ENCODE data around the gene ADCY4. TPM values are rescaled to one million over a fixed set of nuclear protein-coding genes. Genes with fewer than 3 reads are reported as not detected.

The ADCY4 gene
- total RNA-seq (2022), result 3.0 and 3.4 TPM in 2 replicates
- percentile 23 among the genes with signal in this experiment for Bru-seq, nascent RNA
- BruChase-seq, experiment 1, labeled RNA remaining after a 6-hour chase, result percentile 38 among the genes with signal in this experiment
- percentile 38 among the genes with signal in this experiment for BruChase-seq, experiment 2, labeled RNA remaining after a 2-hour chase
- long read RNA-seq, partial matches to known transcripts, result 2 of 3 reads
- long read RNA-seq, other reads (novel, unspliced or antisense), result 1 of 3 reads

DNA sequence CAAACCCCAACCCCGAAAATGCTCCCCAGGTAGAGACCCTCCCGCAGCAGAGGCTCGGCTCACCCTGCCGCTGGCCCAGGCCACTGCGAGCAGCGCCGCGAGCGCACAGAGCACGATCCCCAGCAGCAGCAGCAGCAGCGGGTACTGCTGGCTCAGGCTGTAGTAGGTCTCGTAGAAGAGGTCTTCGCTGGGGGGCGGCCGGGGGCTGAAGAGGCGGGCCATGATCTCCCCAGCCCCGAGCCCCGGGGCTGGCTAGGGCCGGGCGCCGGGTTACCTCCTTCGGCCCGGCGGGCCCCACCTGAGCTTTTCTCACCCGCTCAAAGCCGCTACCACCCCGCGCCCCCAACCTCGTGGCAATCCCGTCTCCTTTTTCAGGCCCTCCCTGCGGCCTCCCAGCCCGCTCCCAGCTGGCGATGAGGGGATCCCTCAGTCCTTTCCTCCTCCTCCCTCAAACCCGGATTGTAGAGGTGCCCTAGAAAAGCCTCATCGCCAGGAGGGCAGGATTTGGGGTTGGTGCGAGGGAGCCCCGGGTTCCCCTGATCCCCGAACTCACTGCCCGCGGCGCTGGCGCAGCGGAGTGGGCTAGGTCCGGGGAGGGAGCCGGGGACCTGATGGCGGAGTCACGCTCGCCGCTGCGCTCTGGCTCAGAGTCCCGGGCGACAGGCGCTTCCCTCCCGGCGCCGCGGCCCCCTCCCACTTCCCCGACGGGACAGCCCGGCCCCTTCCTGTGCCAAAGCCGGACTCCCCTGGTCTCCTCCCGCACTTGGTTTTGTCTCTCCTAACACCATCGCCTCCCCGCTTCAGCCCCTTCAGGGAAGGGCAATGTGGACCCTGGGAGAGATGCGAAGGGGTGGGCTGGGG lies at the start of gene ADCY4:
Gene ADCY4, minus strand, starts transcription at position 641 of the 861 bp plus-strand sequence. Its CDS starts 419 bp downstream, at position 222.
- Mint-ChIP-seq H3K4me3 (ENCODE audit: low read depth, unreplicated experiment) (peak within 1 kb of the TSS; percentile 72), H3K4me1 (ENCODE audit: low read depth, unreplicated experiment) (peaks cover 32% of the 10 kb centered on the region), H3K27me3 (ENCODE audit: unreplicated experiment) (no peaks in the 10 kb centered on the region), H3K9me3 (ENCODE audit: low read depth, unreplicated experiment) (no peaks in the 10 kb centered on the region), H3K27ac (ENCODE audit: unreplicated experiment) (no peak within 1 kb of the TSS), H3K36me3 (ENCODE audit: insufficient read depth, unreplicated experiment) (peaks cover 13% of the 10 kb centered on the region)
- intact Hi-C loops (cut with micrococcal nuclease; ENCODE audit: unreplicated experiment), result loop anchor here (5.0 kb wide), 2 partner anchors 33 to 343 kb away; partner anchors contain the start of gene NFATC4
- no peak for TF ChIP-seq CTCF (IDR thresholded peaks at IDR 0.05; ENCODE audit: unreplicated experiment)
- DNase-seq, result no peak
- CTCF ChIA-PET, result interaction anchor here (2.7 kb wide), 1 partner anchor 101 kb away, joined by 22 read pairs; no protein-coding TSS in a partner anchor
- no TSS peak for BruUV-seq (replicated peaks)

DNA sequence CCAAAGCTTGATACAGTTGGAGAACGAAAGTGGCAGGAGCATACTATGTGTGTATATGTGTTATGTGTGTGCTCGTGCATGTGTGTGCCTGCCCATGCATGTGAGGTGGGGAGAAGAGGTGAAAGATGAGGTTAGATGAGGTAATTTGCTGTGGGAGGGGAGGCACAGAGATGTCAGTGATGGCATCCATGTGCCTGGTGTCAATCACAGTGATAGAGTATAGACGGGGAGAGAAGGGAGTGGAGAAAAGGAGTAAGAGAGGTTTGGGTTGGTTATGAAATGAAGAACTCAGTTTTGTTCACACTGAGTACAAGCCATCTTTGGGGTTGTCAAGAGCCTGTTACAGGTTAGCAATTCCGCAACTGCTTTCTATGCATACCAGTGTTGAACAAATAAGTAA lies 49.3 kb upstream of the ADCY4 start:
- Mint-ChIP-seq H3K4me1 (ENCODE audit: low read depth, unreplicated experiment) (peaks cover 12% of the 10 kb centered on the region), H3K27ac (ENCODE audit: unreplicated experiment) (no peak overlapping the region), H3K4me3 (ENCODE audit: low read depth, unreplicated experiment) (no peak overlapping the region), H3K9me3 (ENCODE audit: low read depth, unreplicated experiment) (no peaks in the 10 kb centered on the region), H3K27me3 (ENCODE audit: unreplicated experiment) (no peaks in the 10 kb centered on the region), H3K36me3 (ENCODE audit: insufficient read depth, unreplicated experiment) (no peaks in the 10 kb centered on the region)
- BruUV-seq (replicated peaks), result no TSS peak
- intact Hi-C loops (cut with micrococcal nuclease; ENCODE audit: unreplicated experiment), result no loop called here
- CTCF ChIA-PET, result interaction anchor here (0.6 kb wide), 1 partner anchor 249 kb away, joined by 4 read pairs; no protein-coding TSS in a partner anchor
- TF ChIP-seq CTCF (IDR thresholded peaks at IDR 0.05; ENCODE audit: unreplicated experiment), result no peak
- no peak for DNase-seq

DNA sequence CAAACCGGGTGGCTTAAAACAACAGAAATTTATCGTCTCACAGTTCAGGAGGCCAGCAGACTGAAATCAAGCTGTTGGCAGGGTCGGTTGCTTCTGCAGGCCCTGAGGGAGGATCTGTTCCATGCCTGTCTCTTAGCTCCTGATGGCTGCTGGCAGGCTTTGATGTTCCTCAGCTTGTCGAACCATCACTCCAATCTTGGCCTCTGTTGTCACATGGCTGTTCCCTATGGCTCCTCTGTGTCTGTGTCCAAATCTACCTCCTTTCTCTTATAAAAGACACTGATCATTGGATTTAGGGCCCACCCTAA lies 47.1 kb upstream of the ADCY4 start:
- DNase-seq, result no peak
- CTCF ChIA-PET, result no interaction called here
- Mint-ChIP-seq H3K4me3 (ENCODE audit: low read depth, unreplicated experiment) (no peak overlapping the region), H3K27me3 (ENCODE audit: unreplicated experiment) (no peaks in the 10 kb centered on the region), H3K9me3 (ENCODE audit: low read depth, unreplicated experiment) (no peaks in the 10 kb centered on the region), H3K36me3 (ENCODE audit: insufficient read depth, unreplicated experiment) (no peaks in the 10 kb centered on the region), H3K27ac (ENCODE audit: unreplicated experiment) (no peak overlapping the region), H3K4me1 (ENCODE audit: low read depth, unreplicated experiment) (no peaks in the 10 kb centered on the region)
- no TSS peak for BruUV-seq (replicated peaks)
- intact Hi-C loops (cut with micrococcal nuclease; ENCODE audit: unreplicated experiment), result no loop called here
- no peak for TF ChIP-seq CTCF (IDR thresholded peaks at IDR 0.05; ENCODE audit: unreplicated experiment)

GRCh38 chr14:24381363-24382063 lies 46.6 kb upstream of the ADCY4 start:
- no peak for DNase-seq
- CTCF ChIA-PET, result no interaction called here
- Mint-ChIP-seq H3K27me3 (ENCODE audit: unreplicated experiment) (no peaks in the 10 kb centered on the region), H3K4me3 (ENCODE audit: low read depth, unreplicated experiment) (no peak overlapping the region), H3K36me3 (ENCODE audit: insufficient read depth, unreplicated experiment) (no peaks in the 10 kb centered on the region), H3K9me3 (ENCODE audit: low read depth, unreplicated experiment) (no peaks in the 10 kb centered on the region), H3K4me1 (ENCODE audit: low read depth, unreplicated experiment) (no peaks in the 10 kb centered on the region), H3K27ac (ENCODE audit: unreplicated experiment) (no peak overlapping the region)
- BruUV-seq (replicated peaks), result no TSS peak
- TF ChIP-seq CTCF (IDR thresholded peaks at IDR 0.05; ENCODE audit: unreplicated experiment), result no peak
- intact Hi-C loops (cut with micrococcal nuclease; ENCODE audit: unreplicated experiment), result no loop called here
